Measurements from ENCODE around the gene SPAG7.

The SPAG7 gene

GRCh38 chr17:4949321-4950074, 18.1 kb downstream of the SPAG7 start:
- DNase-seq = peak; percentile 91

GRCh38 chr17:4948931-4949320, 18.7 kb downstream of the SPAG7 start:
- DNase-seq = peak; percentile 80

- peak; percentile 96 for DNase-seq
Measured at GRCh38 chr17:4948166-4948930, 19.3 kb downstream of the SPAG7 start, which contains the start of gene PFN1. Gene PFN1 (minus strand): TSS chr17:4948530. CDS start chr17:4948394, 136 bp downstream.

- peak; percentile 55 for DNase-seq
Measured at GRCh38 chr17:4947411-4948165, 20.0 kb downstream of the SPAG7 start.

- no peak for DNase-seq
Measured at GRCh38 chr17:4947010-4947410, 20.6 kb downstream of the SPAG7 start.

GRCh38 chr17:4946312-4946976, 21.2 kb downstream of the SPAG7 start:
- no peak for DNase-seq

- no peak for DNase-seq
Measured at GRCh38 chr17:4945944-4946280, 21.7 kb downstream of the SPAG7 start.

- DNase-seq = peak; percentile 88
Measured at GRCh38 chr17:4945176-4945943, 22.3 kb downstream of the SPAG7 start.

GRCh38 chr17:4944554-4945175, 23.0 kb downstream of the SPAG7 start:
- DNase-seq = no peak

GRCh38 chr17:4944163-4944553, 23.5 kb downstream of the SPAG7 start:
- peak; percentile 64 for DNase-seq

- no peak for DNase-seq
Measured at GRCh38 chr17:4942760-4943508, 24.7 kb downstream of the SPAG7 start.

- DNase-seq = no peak
Measured at GRCh38 chr17:4941319-4941610, 26.4 kb downstream of the SPAG7 start.

GRCh38 chr17:4940555-4941318, 26.9 kb downstream of the SPAG7 start:
- peak; percentile 29 for DNase-seq

GRCh38 chr17:4939796-4940554, 27.6 kb downstream of the SPAG7 start, which contains the start of the genes RNF167 and SLC25A11:
Gene RNF167 (plus strand): TSS chr17:4940268. CDS start chr17:4940910, 642 bp downstream.
Gene SLC25A11 (minus strand): TSS chr17:4940046. CDS start chr17:4939910, 136 bp downstream.
- peak; percentile 100 for DNase-seq

GRCh38 chr17:4939546-4939795, 28.1 kb downstream of the SPAG7 start:
- DNase-seq = no peak

- DNase-seq = no peak
Measured at GRCh38 chr17:4938688-4939545, 28.7 kb downstream of the SPAG7 start.

GRCh38 chr17:4938069-4938491, 29.5 kb downstream of the SPAG7 start:
- no peak for DNase-seq

GRCh38 chr17:4937553-4937952, 30.1 kb downstream of the SPAG7 start:
- DNase-seq = no peak

- no peak for DNase-seq
Measured at GRCh38 chr17:4936436-4936835, 31.2 kb downstream of the SPAG7 start.
